Measurements from ENCODE around the gene IL9.

- TF ChIP-seq CTCF (IDR thresholded peaks at IDR 0.05) (no peak), POLR2A (IDR thresholded peaks at IDR 0.05) (no peak)
These were observed 27.0 kb downstream of the IL9 start for GRCh38 chr5:135868681-135869080.
